Peyer's patch (tissue), 4 donors: ENCODE measurements around the gene PTH. TPM values are rescaled to one million over a fixed set of nuclear protein-coding genes. Genes with fewer than 3 reads are reported as not detected.
A peak's percentile ranks its signal among the peaks of the same experiment; 100 is the strongest.

Experiments
- DNase-seq, 3 donors: peaks; one replicate each; pipeline ENCODE4 v3.0.0-alpha.2; 2017 to 2019
- H3K27ac ChIP-seq, 4 donors: fragments of 200-600 bp; sonication (generic); one replicate each; pipeline ENCODE4 v1.5.1; 2016 to 2019
- H3K27me3 ChIP-seq, 2 donors: fragments of 200-600 bp; sonication (generic); one replicate each; pipeline ENCODE4 v1.5.1; 2019
- H3K36me3 ChIP-seq, 3 donors: fragments of 200-600 bp; sonication (generic); one replicate each; pipeline ENCODE4 v1.5.1; 2016 to 2019
- H3K4me1 ChIP-seq, 4 donors: fragments of 200-600 bp; sonication (generic); one replicate each; pipeline ENCODE4 v1.5.1; 2016 to 2019
- H3K4me3 ChIP-seq, 4 donors: fragments of 200-600 bp; sonication (generic); 1 replicate in 3 of 4; 2 replicates in 1 of 4; pipeline ENCODE4 v1.5.1; 2016 to 2019; ENCODE audit warnings: mild to moderate bottlenecking in 1 of 4
- H3K9me3 ChIP-seq, 4 donors: fragments of 200-600 bp; sonication (generic); one replicate each; pipeline ENCODE4 v1.5.1; 2016 to 2019; ENCODE audit warnings: mild to moderate bottlenecking in 1 of 4
- CTCF ChIP-seq, 6 experiments: fragments of 450-650 bp in 4 of 6; fragments of 200-600 bp in 2 of 6; sonication (generic) in 1 of 6; IDR thresholded peaks; one replicate each; pipeline ENCODE4 v1.5.1; 2017 to 2019; ENCODE audit warnings: antibody characterized with exemption in 6 of 6, mild to moderate bottlenecking in 3 of 6, moderate library complexity in 1 of 6
- POLR2A ChIP-seq, 2 donors: fragments of 450-650 bp; IDR thresholded peaks; one replicate each; pipeline ENCODE4 v1.5.1; 2017; ENCODE audit warnings: antibody characterized with exemption in 2 of 2, mild to moderate bottlenecking in 2 of 2, moderate library complexity in 2 of 2
- total RNA-seq, 4 donors: library from RNA; depleted of rRNA; stranded (reverse); fragments of >200 nt; gene quantifications; one replicate each; pipeline ENCODE4 v1.1.0, GENCODE V29; 2016

PTH gene
- total RNA-seq, 4 donors from 2014 or later: not detected

GRCh38 chr11:13463779-13464290, 32.0 kb downstream of the PTH start:
- Histone ChIP-seq H3K9me3 (no peaks in the 10 kb centered on the region), H3K27ac (peak overlapping the region; percentile 87 to 96 (median 88)), H3K4me1 (peaks cover 0 to 18% (median 0%) of the 10 kb centered on the region in 4 donors), H3K4me3 (peak overlapping the region; percentile 69 to 88 (median 77)), H3K27me3 (no peaks in the 10 kb centered on the region), H3K36me3 (no peaks in the 10 kb centered on the region)
- no peak for DNase-seq
- TF ChIP-seq POLR2A (IDR thresholded peaks at IDR 0.05): no peak
- no peak for TF ChIP-seq CTCF (IDR thresholded peaks at IDR 0.05)

GRCh38 chr11:13462901-13463778, 32.7 kb downstream of the PTH start, which contains the start of gene BTBD10:
Gene BTBD10, minus strand, starts transcription at chr11:13463222. Its CDS starts 18,098 bp downstream, at chr11:13445124.
- H3K9me3 ChIP-seq: no peaks in the 10 kb centered on the region
- peak within 1 kb of the TSS; percentile 87 to 96 (median 88) for H3K27ac ChIP-seq
- H3K4me3 ChIP-seq: peak within 1 kb of the TSS; percentile 69 to 88 (median 77)
- H3K36me3 ChIP-seq: no peaks in the 10 kb centered on the region
- TF ChIP-seq POLR2A (IDR thresholded peaks at IDR 0.05): peak; percentile 84 to 90
- TF ChIP-seq CTCF (IDR thresholded peaks at IDR 0.05): no peak
- peak; percentile 91 to 97 (median 94) for DNase-seq
- H3K27me3 ChIP-seq: no peaks in the 10 kb centered on the region
- peaks cover 0 to 18% (median 0%) of the 10 kb centered on the region in 4 donors for H3K4me1 ChIP-seq

- Histone ChIP-seq H3K27ac (peak overlapping the region; percentile 87 to 96 (median 88)), H3K4me3 (peak overlapping the region; percentile 69 to 88 (median 77))
- TF ChIP-seq POLR2A (IDR thresholded peaks at IDR 0.05) (no peak), CTCF (IDR thresholded peaks at IDR 0.05) (no peak)
These were observed 33.4 kb downstream of the PTH start for GRCh38 chr11:13462311-13462900.

GRCh38 chr11:13461291-13461690, 34.5 kb downstream of the PTH start:
- Histone ChIP-seq H3K27ac (no peak overlapping the region), H3K9me3 (no peaks in the 10 kb centered on the region), H3K36me3 (no peaks in the 10 kb centered on the region), H3K4me3 (no peak overlapping the region), H3K27me3 (no peaks in the 10 kb centered on the region), H3K4me1 (peaks cover 0 to 18% (median 0%) of the 10 kb centered on the region in 4 donors)
- no peak for TF ChIP-seq CTCF (IDR thresholded peaks at IDR 0.05)
- TF ChIP-seq POLR2A (IDR thresholded peaks at IDR 0.05): no peak
- no peak for DNase-seq

More at GRCh38 chr11:13462311-13462900, 33.4 kb downstream of the PTH start:
- Histone ChIP-seq H3K36me3 (no peaks in the 10 kb centered on the region), H3K4me1 (peaks cover 0 to 18% (median 0%) of the 10 kb centered on the region in 4 donors), H3K9me3 (no peaks in the 10 kb centered on the region), H3K27me3 (no peaks in the 10 kb centered on the region)
- peak in 2 of 3 donors; percentile 84 to 88 for DNase-seq

GRCh38 chr11:13450832-13451397, 44.9 kb downstream of the PTH start:
- TF ChIP-seq CTCF (IDR thresholded peaks at IDR 0.05): no peak
- no peak for TF ChIP-seq POLR2A (IDR thresholded peaks at IDR 0.05)
- H3K27me3 ChIP-seq: no peaks in the 10 kb centered on the region
- H3K36me3 ChIP-seq: no peaks in the 10 kb centered on the region
- H3K4me3 ChIP-seq: no peak overlapping the region
- H3K9me3 ChIP-seq: no peaks in the 10 kb centered on the region
- peaks cover 0 to 4% (median 0%) of the 10 kb centered on the region in 4 donors for H3K4me1 ChIP-seq
- DNase-seq: no peak
- H3K27ac ChIP-seq: no peak overlapping the region
